Dermis blood vessel endothelial cell (primary cell): ENCODE measurements around the gene OGFR. TPM values are rescaled to one million over a fixed set of nuclear protein-coding genes. Genes with fewer than 3 reads are reported as not detected.

Experiments
- DNase-seq: peaks from one replicate; pipeline ENCODE4 v3.0.0; 2010
- total RNA-seq: library from RNA; depleted of rRNA; stranded (reverse); fragments of >200 nt; gene quantifications from 2 replicates; pipeline ENCODE4 v1.2.3, GENCODE V29; 2014

Gene OGFR
- total RNA-seq, 1 donor from 2014 or later: 48.8 TPM

GRCh38 chr20:62826646-62827310 is 22.1 kb downstream of the OGFR start:
- DNase-seq: no peak

GRCh38 chr20:62827311-62828038 is 22.8 kb downstream of the OGFR start:
- DNase-seq: no peak

GRCh38 chr20:62828051-62828450 is 23.4 kb downstream of the OGFR start:
- no peak for DNase-seq

- DNase-seq: no peak
Observed at GRCh38 chr20:62828511-62829230, 24.0 kb downstream of the OGFR start.

- DNase-seq: no peak
Observed at GRCh38 chr20:62829231-62830230, 24.9 kb downstream of the OGFR start.

GRCh38 chr20:62830251-62830650 is 25.6 kb downstream of the OGFR start:
- DNase-seq: no peak

- no peak for DNase-seq
Observed at GRCh38 chr20:62830821-62831220, 26.2 kb downstream of the OGFR start.

- DNase-seq: no peak
Observed at GRCh38 chr20:62831361-62831788, 26.7 kb downstream of the OGFR start.

GRCh38 chr20:62831854-62832211 is 27.2 kb downstream of the OGFR start:
- DNase-seq: no peak

GRCh38 chr20:62832212-62832922 is 27.7 kb downstream of the OGFR start:
- DNase-seq: no peak

- no peak for DNase-seq
Observed at GRCh38 chr20:62832951-62833391, 28.3 kb downstream of the OGFR start.

- no peak for DNase-seq
Observed at GRCh38 chr20:62834967-62835730, 30.5 kb downstream of the OGFR start.

- peak; percentile 72 for DNase-seq
Observed at GRCh38 chr20:62835931-62836861, 31.6 kb downstream of the OGFR start.

GRCh38 chr20:62836967-62837490 is 32.4 kb downstream of the OGFR start:
- DNase-seq: no peak

- no peak for DNase-seq
Observed at GRCh38 chr20:62837790-62838127, 33.1 kb downstream of the OGFR start.

- peak; percentile 35 for DNase-seq
Observed at GRCh38 chr20:62838128-62838891, 33.7 kb downstream of the OGFR start.

GRCh38 chr20:62839261-62839660 is 34.6 kb downstream of the OGFR start:
- no peak for DNase-seq

GRCh38 chr20:62839816-62840215 is 35.2 kb downstream of the OGFR start:
- no peak for DNase-seq
